GM18505 (cell line): ENCODE data around the gene DDX39B.
"Not testable (repeated sequence)": the region's sequence is repeated elsewhere in the genome, so short reads cannot be mapped to it uniquely, and the experiment has no call there.

Experiments
- ATAC-seq: cut with Tn5 transposase; IDR thresholded peaks from one replicate; pipeline ENCODE4 v1.9.1; 2021; ENCODE audit not compliant: unreplicated experiment
- POLR2A ChIP-seq: IDR thresholded peaks from 4 replicates; pipeline ENCODE4 v1.6.1; 2011; ENCODE audit warnings: borderline replicate concordance; ENCODE audit not compliant: insufficient read depth, insufficient read length; ENCODE audit errors: extremely low read depth

Gene DDX39B

DNA sequence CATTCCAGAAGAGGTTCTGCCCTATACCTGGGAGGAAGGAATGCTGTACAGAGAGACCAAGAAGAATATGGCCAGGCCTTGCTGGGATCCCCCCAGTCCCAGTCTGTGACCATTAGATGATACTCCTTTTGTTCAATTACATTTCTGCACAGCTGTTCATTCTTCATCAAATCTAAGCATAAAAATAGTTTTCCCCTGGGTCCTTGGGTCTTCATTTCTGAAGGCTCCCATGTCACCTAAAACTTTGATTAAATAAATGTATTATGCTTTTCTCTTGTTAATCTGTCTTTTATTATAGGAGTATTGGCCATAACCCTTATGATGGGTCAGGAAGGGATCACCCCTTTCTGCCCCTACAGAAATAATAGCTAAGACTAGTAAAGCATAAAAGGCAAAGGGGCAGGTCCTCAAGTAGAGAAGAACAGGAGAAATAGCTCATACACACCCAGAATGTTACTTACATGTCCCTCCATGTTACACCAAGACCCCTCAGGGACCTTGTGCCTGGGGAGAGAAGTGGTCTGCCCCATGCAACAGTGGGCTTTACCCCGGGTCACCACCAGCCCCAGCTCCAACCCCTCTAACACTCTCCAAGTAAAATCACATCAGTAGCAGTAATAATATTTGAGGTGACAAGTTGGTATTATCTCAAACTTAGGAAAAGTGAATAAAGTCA, 28.2 kb upstream of the DDX39B start:
- TF ChIP-seq POLR2A = no peak
- no peak for ATAC-seq

DNA sequence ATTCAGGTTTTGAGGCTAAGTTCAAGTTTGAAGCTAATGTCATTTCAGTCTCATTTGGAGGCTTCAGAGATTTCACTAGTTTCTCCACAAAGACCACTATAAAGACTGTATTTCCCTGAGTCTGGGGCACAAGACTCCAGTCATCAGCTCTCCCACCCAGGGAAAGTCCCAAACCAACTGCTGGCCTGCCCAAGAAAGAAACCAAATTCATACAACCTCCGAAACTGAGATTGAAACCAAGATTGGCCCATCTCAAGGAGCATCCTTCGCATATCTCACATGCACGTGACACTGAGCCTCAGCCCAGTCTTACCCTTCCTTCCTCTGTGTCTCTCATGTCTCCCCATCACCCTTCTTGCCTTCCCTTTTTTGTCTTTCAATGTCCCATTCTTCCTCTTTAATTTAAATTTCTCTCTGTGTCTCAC, 26.7 kb upstream of the DDX39B start:
- peak; percentile 48 for ATAC-seq
- no peak for TF ChIP-seq POLR2A

DNA sequence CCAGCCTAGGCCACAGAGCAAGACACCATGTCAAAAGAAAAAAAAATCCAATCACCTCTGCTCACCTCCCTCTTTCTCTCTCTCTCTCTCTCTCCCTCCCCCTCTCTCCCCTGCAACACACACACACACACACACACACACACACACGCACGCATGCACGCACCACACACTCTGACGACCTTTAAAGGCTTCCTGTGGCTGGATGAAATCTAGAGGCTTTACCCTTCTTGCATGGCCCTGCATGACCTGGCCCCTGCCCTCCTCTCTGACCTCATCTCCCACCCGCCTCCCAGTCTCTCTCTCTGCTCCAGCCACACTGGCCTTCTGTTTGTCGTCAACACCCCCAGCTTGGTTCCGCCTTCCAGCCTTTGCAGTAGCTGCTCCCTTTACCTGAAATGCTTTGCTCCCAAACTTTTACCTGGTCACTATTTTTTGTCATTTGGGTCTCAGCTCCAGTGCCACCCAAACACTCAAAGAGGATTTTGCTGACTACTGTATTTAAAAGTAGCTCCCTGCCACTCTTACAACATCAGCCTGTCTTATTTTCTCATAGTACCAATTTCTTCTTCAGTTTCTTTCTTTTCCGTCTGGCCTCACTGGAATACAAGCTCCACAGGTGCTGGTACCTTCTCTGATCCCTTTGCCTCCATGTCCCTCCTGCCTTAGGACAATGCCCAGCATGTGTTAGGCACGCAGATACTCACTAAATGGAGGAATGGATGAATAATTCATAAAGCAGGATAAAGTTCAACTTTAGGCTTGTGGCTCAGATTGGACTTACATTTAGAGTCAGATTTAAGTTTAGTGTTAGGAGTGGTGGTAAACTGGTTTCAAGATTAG, 25.9 kb upstream of the DDX39B start:
- ATAC-seq = no peak
- no peak for TF ChIP-seq POLR2A

DNA sequence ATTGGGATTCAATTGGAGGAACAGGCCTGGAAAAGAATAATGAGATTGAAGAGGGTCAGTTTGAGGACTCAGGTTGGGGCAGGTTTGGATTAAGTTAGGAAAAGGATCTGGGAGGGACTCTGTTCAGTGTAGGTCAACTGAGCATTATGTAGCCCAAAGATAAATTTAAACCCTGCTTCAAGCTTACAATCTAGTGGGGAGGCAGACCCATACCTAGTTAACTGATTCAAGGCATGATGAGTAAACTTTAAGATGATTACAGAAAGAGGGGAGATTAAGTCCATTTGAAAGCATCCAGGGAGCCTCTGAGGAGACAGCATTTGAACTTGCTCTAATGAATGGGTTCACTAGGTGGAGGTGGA, 18.9 kb upstream of the DDX39B start:
- TF ChIP-seq POLR2A = no peak
- no peak for ATAC-seq

DNA sequence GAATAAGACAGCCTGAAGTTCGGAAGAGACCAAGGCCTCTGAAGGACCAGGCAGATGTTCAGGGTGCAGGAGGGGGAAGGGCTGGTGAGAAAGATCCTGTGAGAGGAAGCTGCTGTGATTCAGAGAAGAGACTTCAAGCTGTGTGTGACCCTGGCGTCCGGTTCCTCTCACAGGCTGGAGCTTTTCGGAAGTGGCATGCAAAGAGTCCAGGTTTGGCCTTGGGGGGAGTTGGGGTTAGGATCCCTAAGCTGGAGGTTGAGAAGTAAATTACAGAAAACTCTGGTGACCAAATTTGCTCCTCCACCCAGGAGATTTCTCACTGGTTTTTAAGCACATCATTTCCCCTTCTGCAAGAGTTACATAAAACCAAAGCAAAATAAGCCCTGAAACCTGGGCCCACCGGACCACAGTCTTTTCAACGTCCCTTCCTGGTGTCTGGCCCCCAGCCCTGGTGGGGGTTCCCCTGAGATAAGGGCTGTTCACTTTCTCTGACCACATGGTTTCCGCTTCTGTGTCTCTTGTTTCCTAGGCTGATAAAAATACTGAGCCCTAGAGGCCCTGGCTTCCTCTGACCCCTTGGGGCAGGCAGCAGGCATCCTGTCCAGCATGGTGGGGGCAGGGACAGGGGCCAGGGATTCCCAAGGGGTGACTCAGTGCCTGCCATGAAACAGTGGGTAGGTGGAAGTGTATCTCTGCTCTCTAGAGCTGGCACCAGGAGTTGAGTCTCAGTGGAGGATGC, 18.3 kb upstream of the DDX39B start:
- ATAC-seq = peak; percentile 60
- peak; percentile 63 for TF ChIP-seq POLR2A

DNA sequence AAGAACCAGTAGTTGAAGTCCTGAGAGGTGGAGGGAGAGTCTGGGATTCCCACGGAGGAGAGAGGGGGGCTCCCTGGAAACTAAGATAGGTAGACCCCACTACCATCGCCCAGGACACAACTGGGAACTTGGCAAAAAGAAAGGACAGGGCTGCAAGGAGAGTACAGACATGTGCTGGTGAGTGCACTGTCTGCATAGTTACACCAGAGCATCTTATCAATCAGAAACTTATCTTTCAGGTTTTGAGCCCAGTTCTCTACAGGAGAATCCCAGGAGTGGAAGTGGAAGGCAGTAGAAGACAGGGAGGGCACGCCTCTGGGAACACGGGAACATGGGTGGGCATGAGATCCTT, 17.8 kb upstream of the DDX39B start:
- TF ChIP-seq POLR2A = no peak
- ATAC-seq = no peak

DNA sequence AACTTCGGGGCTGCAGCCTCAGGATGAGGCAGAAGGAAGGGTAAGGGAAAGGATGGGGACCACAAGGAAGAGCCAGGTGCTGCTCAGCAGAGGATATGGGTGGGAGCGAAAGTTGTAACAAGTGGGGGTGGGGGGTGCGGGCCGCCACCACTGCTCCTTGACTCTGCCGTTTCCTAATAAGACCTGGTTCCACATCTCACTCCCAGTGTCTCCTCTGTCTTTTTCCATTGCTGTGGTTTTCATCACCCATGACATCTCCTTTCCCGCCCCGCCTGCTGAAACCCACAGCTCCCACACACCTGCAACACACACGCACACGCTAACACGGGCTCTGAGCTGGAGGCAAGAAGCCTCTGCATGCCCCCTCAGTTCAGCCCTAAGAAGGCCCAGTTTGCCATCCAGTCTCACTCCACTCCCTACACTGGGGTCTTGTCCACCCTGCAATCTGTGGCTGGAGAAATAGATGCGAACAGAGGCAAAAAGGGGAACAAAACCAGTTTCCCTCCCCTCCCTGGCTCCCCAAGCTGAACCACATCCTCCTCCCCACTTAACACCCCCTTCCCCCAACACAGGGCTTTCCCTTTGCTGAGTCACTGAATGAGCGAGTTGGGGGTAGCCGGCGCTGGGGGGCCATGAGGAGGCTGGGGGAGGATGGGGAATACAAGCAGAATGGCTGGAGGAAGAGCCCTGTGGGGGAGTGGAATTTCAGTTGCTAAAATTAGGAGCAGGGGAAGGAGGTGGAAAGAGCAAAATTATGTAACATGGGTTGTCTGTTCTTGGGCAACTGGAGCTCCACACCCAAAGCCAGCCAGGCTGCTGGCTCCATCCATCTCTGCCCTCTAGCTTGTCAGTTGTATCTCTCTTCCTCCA, 17.1 kb upstream of the DDX39B start:
- ATAC-seq = no peak
- TF ChIP-seq POLR2A = peak; percentile 67

DNA sequence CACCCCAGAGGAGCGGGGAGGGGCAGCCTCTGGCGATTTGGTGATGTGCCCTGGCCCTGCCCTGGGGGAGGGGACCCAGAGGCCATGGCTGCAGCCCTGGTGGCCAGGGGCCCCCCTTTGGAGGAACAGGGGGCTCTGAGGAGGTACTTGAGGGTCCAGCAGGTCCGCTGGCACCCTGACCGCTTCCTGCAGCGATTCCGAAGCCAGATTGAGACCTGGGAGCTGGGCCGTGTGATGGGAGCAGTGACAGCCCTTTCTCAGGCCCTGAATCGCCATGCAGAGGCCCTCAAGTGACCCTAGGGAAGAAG, 16.5 kb upstream of the DDX39B start:
- no peak for TF ChIP-seq POLR2A
- ATAC-seq = no peak

DNA sequence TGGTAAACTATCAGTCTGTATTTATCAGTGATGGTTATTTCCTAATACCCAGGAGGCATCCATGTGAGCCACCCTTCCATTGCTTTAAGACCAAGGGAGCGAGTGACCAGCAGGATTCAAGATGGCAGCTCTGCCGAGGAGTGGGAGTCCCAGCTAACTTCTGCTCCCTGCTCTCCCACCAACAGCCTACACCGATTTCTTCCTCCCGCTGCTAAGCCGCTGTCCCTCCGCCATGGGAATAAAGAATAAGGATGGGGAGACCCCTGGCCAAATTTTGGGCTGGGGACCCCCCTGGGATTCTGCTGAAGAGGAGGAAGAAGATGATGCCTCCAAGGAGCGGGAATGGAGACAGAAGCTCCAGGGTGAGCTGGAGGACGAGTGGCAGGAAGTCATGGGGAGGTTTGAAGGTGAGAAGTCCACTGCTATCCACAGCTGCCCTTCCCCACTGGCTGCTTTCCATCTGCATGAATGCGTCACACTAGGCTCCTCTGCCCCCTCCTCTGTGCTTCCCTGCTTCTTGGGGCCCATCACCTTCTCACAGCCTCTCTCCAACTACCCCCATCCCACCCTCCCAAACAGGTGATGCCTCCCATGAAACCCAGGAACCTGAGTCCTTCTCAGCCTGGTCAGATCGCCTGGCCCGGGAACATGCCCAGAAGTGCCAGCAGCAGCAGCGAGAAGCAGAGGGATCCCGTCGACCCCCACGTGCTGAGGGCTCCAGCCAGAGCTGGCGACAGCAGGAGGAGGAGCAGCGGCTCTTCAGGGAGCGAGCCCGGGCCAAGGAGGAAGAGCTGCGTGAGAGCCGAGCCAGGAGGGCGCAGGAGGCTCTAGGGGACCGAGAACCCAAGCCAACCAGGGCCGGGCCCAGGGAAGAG, 15.9 kb upstream of the DDX39B start:
- TF ChIP-seq POLR2A = no peak
- no peak for ATAC-seq

DNA sequence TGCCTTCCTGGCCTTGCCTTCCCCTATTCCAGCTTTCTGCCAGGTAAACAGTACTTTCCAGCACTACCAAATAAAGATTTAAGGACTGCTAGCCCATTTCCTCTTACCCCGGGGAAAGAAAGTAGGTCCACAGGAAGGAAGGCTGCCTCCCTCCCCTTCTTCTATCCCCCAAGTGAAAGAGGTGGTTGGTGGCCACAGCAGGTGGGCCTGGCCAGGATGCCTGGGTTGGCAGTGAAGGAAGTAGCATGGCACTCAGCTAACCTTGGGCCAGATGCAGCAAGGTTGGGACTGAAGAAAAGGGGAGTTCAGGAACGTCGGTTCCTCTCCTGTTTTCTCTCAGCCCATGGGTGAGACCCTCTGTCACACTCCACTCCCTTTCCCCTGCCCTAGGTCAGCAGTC, 14.5 kb upstream of the DDX39B start:
- ATAC-seq = no peak
- no peak for TF ChIP-seq POLR2A

DNA sequence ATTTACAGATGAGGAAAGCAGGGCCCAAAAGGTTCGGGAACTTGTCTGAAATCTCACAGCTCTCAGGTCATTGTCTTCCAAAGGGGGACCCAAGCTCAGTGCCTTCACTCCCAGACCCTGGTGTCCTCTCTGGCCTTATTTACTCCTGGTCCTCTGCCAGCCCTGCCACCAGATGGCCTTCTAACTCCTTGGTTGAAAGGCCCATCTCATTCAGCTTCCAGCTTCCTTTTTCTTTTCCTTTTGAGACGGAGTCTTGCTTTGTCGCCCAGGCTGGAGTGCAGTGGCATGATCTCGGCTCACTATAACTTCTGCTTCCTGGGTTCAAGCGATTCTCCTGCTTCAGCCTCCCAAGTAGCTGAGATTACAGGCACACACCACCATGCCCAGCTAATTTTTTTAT, 9.6 kb upstream of the DDX39B start:
- not testable (repeated sequence) for ATAC-seq

DNA sequence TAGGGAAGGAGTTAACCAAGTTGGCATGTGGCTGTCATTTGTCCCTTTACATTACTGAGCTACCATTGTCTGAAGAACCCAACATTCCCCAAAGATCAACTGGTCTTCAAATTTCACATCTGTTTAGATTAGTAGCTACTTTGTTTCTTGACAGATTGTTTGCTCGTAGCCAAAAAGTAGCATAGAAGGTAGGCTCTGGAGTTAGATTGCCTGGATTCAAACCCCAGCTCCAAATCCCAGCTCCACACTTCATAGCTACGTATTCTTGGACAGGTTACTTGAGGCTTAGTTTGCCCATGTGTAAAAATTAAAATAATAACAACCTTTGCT, 6.7 kb upstream of the DDX39B start:
- ATAC-seq = no peak
- TF ChIP-seq POLR2A = no peak

DNA sequence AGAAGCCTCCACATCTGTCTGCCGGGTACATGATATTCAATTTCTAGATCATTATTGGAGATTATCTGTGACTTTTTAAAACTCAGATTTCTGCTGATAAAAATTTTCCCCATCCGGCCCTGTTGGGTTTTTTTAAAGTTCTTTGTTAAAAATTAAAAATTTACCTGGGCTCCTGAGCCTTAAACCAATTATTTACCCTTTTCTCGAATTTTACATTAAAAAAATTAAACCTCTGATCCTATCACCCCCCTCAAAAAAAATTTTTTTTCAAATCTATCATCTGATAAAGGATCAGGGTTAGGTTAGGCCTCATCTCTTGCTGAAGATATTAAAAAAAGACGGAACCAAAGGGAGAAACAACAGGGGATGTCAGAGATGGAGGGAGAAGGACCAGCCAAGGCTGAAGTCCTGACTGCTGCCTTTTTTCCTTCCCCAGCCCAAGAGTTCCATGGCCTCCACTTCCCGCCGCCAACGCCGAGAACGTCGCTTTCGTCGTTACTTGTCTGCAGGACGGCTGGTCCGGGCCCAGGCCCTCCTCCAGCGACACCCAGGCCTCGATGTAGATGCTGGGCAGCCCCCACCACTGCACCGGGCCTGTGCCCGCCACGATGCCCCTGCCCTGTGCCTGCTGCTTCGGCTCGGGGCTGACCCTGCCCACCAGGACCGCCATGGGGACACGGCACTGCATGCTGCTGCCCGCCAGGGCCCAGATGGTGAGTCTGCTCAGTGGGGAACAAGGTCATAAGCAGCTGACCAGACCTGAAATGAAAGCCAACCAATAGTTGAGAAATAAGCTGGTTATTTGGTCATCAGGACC, 6.1 kb upstream of the DDX39B start:
- peak; percentile 22 for TF ChIP-seq POLR2A
- ATAC-seq = no peak
